Endothelial cell (in vitro differentiated cells): ENCODE results near the gene PARD3. TPM values are rescaled to one million over a fixed set of nuclear protein-coding genes. Genes with fewer than 3 reads are reported as not detected.
"Not testable (repeated sequence)": the region's sequence is repeated elsewhere in the genome, so short reads cannot be mapped to it uniquely, and the experiment has no call there.

Experiments used
- DNase-seq: peaks from one replicate; pipeline ENCODE4 v3.0.0; 2021; ENCODE audit warnings: low spot score
- H3K27ac Mint-ChIP-seq: one replicate; pipeline ENCODE4 v1.8.0; 2021; ENCODE audit warnings: mixed read lengths, inconsistent platforms; ENCODE audit not compliant: unreplicated experiment
- H3K27me3 Mint-ChIP-seq: one replicate; pipeline ENCODE4 v1.8.0; 2021; ENCODE audit warnings: mild to moderate bottlenecking, moderate library complexity, mixed read lengths, inconsistent platforms; ENCODE audit not compliant: unreplicated experiment
- H3K36me3 Mint-ChIP-seq: one replicate; pipeline ENCODE4 v1.8.0; 2021; ENCODE audit warnings: mild to moderate bottlenecking, low read depth, mixed read lengths, inconsistent platforms; ENCODE audit not compliant: unreplicated experiment
- H3K4me1 Mint-ChIP-seq: one replicate; pipeline ENCODE4 v1.8.0; 2021; ENCODE audit warnings: mild to moderate bottlenecking, mixed read lengths, inconsistent platforms; ENCODE audit not compliant: unreplicated experiment
- H3K4me3 Mint-ChIP-seq: one replicate; pipeline ENCODE4 v1.8.0; 2021; ENCODE audit warnings: mild to moderate bottlenecking, mixed read lengths, inconsistent platforms; ENCODE audit not compliant: unreplicated experiment
- H3K9me3 Mint-ChIP-seq: one replicate; pipeline ENCODE4 v1.8.0; 2021; ENCODE audit warnings: mixed read lengths, inconsistent platforms; ENCODE audit not compliant: unreplicated experiment
- total RNA-seq: library from RNA; stranded (reverse); fragmentation: NEBNext Ultra II Directional; extraction: Animal tissue kit (Norgen Biotek cat#: 25700); gene quantifications from one replicate; pipeline ENCODE4 v1.2.1, GENCODE V29; 2021; ENCODE audit not compliant: unreplicated experiment
- TF ChIP-seq, protein P1 (sequence below): fragments of 200-600 bp; sonication (generic); IDR thresholded peaks from one replicate; pipeline ENCODE4 v1.5.0; 2021; ENCODE audit warnings: antibody characterized with exemption; ENCODE audit not compliant: unreplicated experiment

Gene PARD3
- total RNA-seq, 1 donor from 2014 or later = 35.2 TPM

DNA sequence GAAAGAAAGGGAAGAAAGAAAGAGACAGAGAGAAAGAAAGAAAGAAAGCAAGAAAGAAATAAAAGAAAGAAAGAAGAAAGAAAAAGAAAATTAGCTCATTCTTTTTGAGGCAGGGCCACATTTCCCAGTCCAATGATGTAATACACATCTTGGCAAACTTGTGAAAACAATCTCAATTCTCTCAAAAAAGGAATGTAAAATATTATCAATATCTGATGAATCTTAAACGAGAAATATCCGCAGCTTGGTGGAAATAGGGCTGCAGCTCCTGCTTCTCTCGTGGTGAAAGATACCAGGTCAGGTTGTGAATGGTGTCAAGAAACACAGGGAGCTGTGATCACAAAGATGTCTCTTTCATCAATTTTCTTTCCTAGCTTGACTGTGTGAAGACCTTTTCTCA lies 741.0 kb downstream of the PARD3 start:
- no peaks in the 10 kb centered on the region for H3K4me1 Mint-ChIP-seq
- DNase-seq = no peak
- peaks cover 4% of the 10 kb centered on the region for H3K27me3 Mint-ChIP-seq
- no peaks in the 10 kb centered on the region for H3K9me3 Mint-ChIP-seq
- no peaks in the 10 kb centered on the region for H3K36me3 Mint-ChIP-seq
- TF ChIP-seq, protein P1, sequence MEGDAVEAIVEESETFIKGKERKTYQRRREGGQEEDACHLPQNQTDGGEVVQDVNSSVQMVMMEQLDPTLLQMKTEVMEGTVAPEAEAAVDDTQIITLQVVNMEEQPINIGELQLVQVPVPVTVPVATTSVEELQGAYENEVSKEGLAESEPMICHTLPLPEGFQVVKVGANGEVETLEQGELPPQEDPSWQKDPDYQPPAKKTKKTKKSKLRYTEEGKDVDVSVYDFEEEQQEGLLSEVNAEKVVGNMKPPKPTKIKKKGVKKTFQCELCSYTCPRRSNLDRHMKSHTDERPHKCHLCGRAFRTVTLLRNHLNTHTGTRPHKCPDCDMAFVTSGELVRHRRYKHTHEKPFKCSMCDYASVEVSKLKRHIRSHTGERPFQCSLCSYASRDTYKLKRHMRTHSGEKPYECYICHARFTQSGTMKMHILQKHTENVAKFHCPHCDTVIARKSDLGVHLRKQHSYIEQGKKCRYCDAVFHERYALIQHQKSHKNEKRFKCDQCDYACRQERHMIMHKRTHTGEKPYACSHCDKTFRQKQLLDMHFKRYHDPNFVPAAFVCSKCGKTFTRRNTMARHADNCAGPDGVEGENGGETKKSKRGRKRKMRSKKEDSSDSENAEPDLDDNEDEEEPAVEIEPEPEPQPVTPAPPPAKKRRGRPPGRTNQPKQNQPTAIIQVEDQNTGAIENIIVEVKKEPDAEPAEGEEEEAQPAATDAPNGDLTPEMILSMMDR = no peak
- H3K4me3 Mint-ChIP-seq = no peak overlapping the region
- no peak overlapping the region for H3K27ac Mint-ChIP-seq

DNA sequence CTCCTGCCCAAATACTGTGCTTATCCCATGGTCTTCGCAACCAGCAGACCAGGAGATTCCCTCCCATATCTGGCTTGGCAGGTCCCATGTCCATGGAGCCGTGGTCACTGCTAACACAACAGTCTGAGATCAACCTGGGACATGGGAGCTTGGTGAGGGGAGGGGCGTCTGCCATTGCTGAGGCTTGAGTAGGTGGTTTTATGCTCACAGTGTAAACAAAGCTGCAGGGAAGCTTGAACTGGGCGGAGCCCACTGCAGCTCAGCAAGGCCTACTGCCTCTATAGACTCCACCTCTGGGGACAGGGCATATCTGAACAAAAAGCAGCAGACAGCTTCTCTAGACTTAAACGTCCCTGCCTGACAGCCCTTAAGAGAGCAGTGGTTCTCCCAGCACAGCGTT lies 747.4 kb downstream of the PARD3 start:
- not testable (repeated sequence) for H3K27ac Mint-ChIP-seq, H3K4me3 Mint-ChIP-seq, DNase-seq, H3K36me3 Mint-ChIP-seq, H3K4me1 Mint-ChIP-seq, H3K27me3 Mint-ChIP-seq
- H3K9me3 Mint-ChIP-seq = peaks cover 12% of the 10 kb centered on the region

GRCh38 chr10:34063592-34063991 lies 751.5 kb downstream of the PARD3 start:
- peaks cover 10% of the 10 kb centered on the region for H3K36me3 Mint-ChIP-seq
- no peak overlapping the region for H3K27ac Mint-ChIP-seq
- H3K27me3 Mint-ChIP-seq = peaks cover 2% of the 10 kb centered on the region
- H3K4me1 Mint-ChIP-seq = no peaks in the 10 kb centered on the region
- no peak for DNase-seq
- H3K9me3 Mint-ChIP-seq = peaks cover 19% of the 10 kb centered on the region
- TF ChIP-seq, protein P1 = no peak
- no peak overlapping the region for H3K4me3 Mint-ChIP-seq

DNA sequence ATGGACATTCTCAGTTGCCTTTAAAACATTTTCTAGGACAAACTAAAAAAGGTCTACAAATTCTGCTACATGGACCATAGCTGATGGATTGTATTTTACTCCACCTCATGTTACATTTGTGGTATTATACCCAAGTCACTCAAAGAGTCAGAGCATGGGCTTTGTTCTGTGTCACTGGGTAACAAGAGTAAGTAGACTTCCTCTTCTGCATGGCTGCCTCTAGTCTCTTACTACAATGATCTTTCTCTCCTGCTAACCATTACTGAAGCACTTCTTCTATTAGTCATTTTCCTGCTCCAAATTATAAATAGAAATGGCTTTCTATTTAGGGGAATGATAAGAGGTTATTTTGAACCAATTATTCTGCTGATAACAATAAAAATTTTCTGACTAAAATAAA lies 753.3 kb downstream of the PARD3 start:
- peaks cover 2% of the 10 kb centered on the region for H3K27me3 Mint-ChIP-seq
- H3K36me3 Mint-ChIP-seq = peaks cover 10% of the 10 kb centered on the region
- H3K27ac Mint-ChIP-seq = no peak overlapping the region
- H3K9me3 Mint-ChIP-seq = peaks cover 19% of the 10 kb centered on the region
- TF ChIP-seq, protein P1 = no peak
- H3K4me1 Mint-ChIP-seq = no peaks in the 10 kb centered on the region
- DNase-seq = no peak
- no peak overlapping the region for H3K4me3 Mint-ChIP-seq
